K562 treated with DMSO at 1 percent for 4 hours (cell line): Measurements from ENCODE around the gene CNPY4. TPM values are rescaled to one million over a fixed set of nuclear protein-coding genes. Genes with fewer than 3 reads are reported as not detected.

Experiments
- total RNA-seq: library from RNA; unstranded; fragments of 300-600 nt; gene quantifications from 2 replicates; pipeline ENCODE4 v1.2.3, GENCODE V29; 2022; ENCODE audit not compliant: insufficient read depth

The CNPY4 gene
- 4.1 and 6.5 TPM in 2 replicates for total RNA-seq

GRCh38 chr7:100119072-100119969 lies at the start of gene CNPY4, which contains the start of gene TAF6:
TSS of gene CNPY4 (plus strand) at chr7:100119634. CDS start at chr7:100119745, 111 bp downstream.
TSS of gene TAF6 (minus strand) at chr7:100119358. CDS start at chr7:100114209, 5,149 bp downstream.

GRCh38 chr7:100081535-100082102 lies 37.8 kb upstream of the CNPY4 start, which contains the start of gene ZNF3:
TSS of gene ZNF3 (minus strand) at chr7:100081723. CDS start at chr7:100077357, 4,366 bp downstream.

GRCh38 chr7:100088621-100089457 lies 30.6 kb upstream of the CNPY4 start, which contains the start of gene COPS6:
TSS of gene COPS6 (plus strand) at chr7:100088969. CDS start at chr7:100088991, 22 bp downstream.

GRCh38 chr7:100101016-100101862 lies 18.2 kb upstream of the CNPY4 start, which contains the start of the genes AP4M1 and MCM7:
TSS of gene AP4M1 (plus strand) at chr7:100101643. CDS start at chr7:100101715, 72 bp downstream.
TSS of gene MCM7 (minus strand) at chr7:100101397. CDS start at chr7:100101294, 103 bp downstream.

GRCh38 chr7:100126931-100127865 lies 7.8 kb downstream of the CNPY4 start, which contains the start of gene MBLAC1:
TSS of gene MBLAC1 (plus strand) at chr7:100126967. CDS start at chr7:100127396, 429 bp downstream.

GRCh38 chr7:100148559-100149328 lies 29.3 kb downstream of the CNPY4 start, which contains the start of gene LAMTOR4:
TSS of gene LAMTOR4 (plus strand) at chr7:100148918. CDS start at chr7:100148973, 55 bp downstream.

GRCh38 chr7:100158229-100159098 lies 39.0 kb downstream of the CNPY4 start, which contains the start of gene TRAPPC14:
TSS of gene TRAPPC14 (minus strand) at chr7:100158723. CDS start at chr7:100158499, 224 bp downstream.

Other genes starting within 250 kb of the CNPY4 start
- not detected in 2 replicates for gene OR2AE1, start 242.6 kb upstream of the CNPY4 start, total RNA-seq
- 35.4 and 35.7 TPM in 2 replicates for gene TRIM4, start 200.1 kb upstream of the CNPY4 start, total RNA-seq
- not detected in 2 replicates for gene GJC3, start 190.0 kb upstream of the CNPY4 start, total RNA-seq
- gene AZGP1, start 143.6 kb upstream of the CNPY4 start, total RNA-seq: not detected in 2 replicates
- 15.1 and 17.2 TPM in 2 replicates for gene ZKSCAN1, start 104.0 kb upstream of the CNPY4 start, total RNA-seq
- 8.1 and 8.9 TPM in 2 replicates for gene ZSCAN21, start 69.9 kb upstream of the CNPY4 start, total RNA-seq
- gene ZNF3, start 37.9 kb upstream of the CNPY4 start, total RNA-seq: 17.9 and 23.2 TPM in 2 replicates
- gene COPS6, start 30.7 kb upstream of the CNPY4 start, total RNA-seq: 158 and 176 TPM in 2 replicates
- 544 and 550 TPM in 2 replicates for gene MCM7, start 18.2 kb upstream of the CNPY4 start, total RNA-seq
- gene AP4M1, start 18.0 kb upstream of the CNPY4 start, total RNA-seq: 10.1 and 12.3 TPM in 2 replicates
- 83.4 and 94.5 TPM in 2 replicates for gene TAF6, start 276 bp upstream of the CNPY4 start, total RNA-seq
- 1.5 and 1.9 TPM in 2 replicates for gene MBLAC1, start 7.3 kb downstream of the CNPY4 start, total RNA-seq
- 305 and 308 TPM in 2 replicates for gene LAMTOR4, start 29.3 kb downstream of the CNPY4 start, total RNA-seq
- gene TRAPPC14, start 39.1 kb downstream of the CNPY4 start, total RNA-seq: 15.4 and 28.7 TPM in 2 replicates
- 2.3 and 3.4 TPM in 2 replicates for gene GAL3ST4, start 49.0 kb downstream of the CNPY4 start, total RNA-seq
- 0.82 and 4.1 TPM in 2 replicates for gene GPC2, start 57.7 kb downstream of the CNPY4 start, total RNA-seq
- 5.7 TPM in 2 replicates for gene STAG3, start 58.3 kb downstream of the CNPY4 start, total RNA-seq
- not detected in 2 replicates for gene PVRIG, start 100.3 kb downstream of the CNPY4 start, total RNA-seq
- 2.6 and 2.8 TPM in 2 replicates for gene SPDYE3, start 188.1 kb downstream of the CNPY4 start, total RNA-seq
- gene PILRB, start 238.5 kb downstream of the CNPY4 start, total RNA-seq: 28.5 and 33.4 TPM in 2 replicates